Small intestine (tissue), 7 donors: Measurements from ENCODE around the gene FASTKD3. TPM values are rescaled to one million over a fixed set of nuclear protein-coding genes. Genes with fewer than 3 reads are reported as not detected.

Experiments
- DNase-seq, 2 donors: peaks; one replicate each; pipeline versions ENCODE4 v3.0.0 to v3.0.0-alpha.2; 2013
- FAIRE-seq: peaks from 2 replicates; lab custom pipeline; 2012; peaks lifted over from hg19 to GRCh38; lab: Jason Lieb, UNC
- H3K27ac ChIP-seq, 3 donors: one replicate each; pipeline ENCODE4 v1.5.1; 2013; ENCODE audit warnings: low read length in 2 of 3, mild to moderate bottlenecking in 2 of 3, control low read depth in 1 of 3, inconsistent platforms in 1 of 3, low read depth in 1 of 3, moderate library complexity in 1 of 3
- H3K27me3 ChIP-seq, 3 donors: one replicate each; pipeline ENCODE4 v1.6.1; 2013; ENCODE audit warnings: low read length in 3 of 3, inconsistent platforms in 1 of 3; ENCODE audit not compliant: control insufficient read depth in 3 of 3, insufficient read depth in 3 of 3
- H3K36me3 ChIP-seq, 3 donors: one replicate each; pipeline ENCODE4 v1.6.1; 2013; ENCODE audit warnings: low read length in 3 of 3, inconsistent platforms in 1 of 3, low read depth in 1 of 3, mild to moderate bottlenecking in 1 of 3, moderate library complexity in 1 of 3; ENCODE audit not compliant: control insufficient read depth in 3 of 3, insufficient read depth in 2 of 3
- H3K4me1 ChIP-seq, 3 donors: one replicate each; pipeline ENCODE4 v1.6.1; 2013; ENCODE audit warnings: low read length in 2 of 3, inconsistent platforms in 1 of 3, low read depth in 1 of 3, mild to moderate bottlenecking in 1 of 3, moderate library complexity in 1 of 3; ENCODE audit not compliant: control insufficient read depth in 3 of 3, insufficient read depth in 2 of 3
- H3K4me3 ChIP-seq, 3 donors: one replicate each; pipeline ENCODE4 v1.5.1; 2013; ENCODE audit warnings: low read length in 3 of 3, control low read depth in 1 of 3, inconsistent platforms in 1 of 3, low read depth in 1 of 3, mild to moderate bottlenecking in 1 of 3, moderate library complexity in 1 of 3
- H3K9me3 ChIP-seq, 2 donors: one replicate each; pipeline ENCODE4 v1.6.1; 2013; ENCODE audit warnings: low read depth in 1 of 2, low read length in 1 of 2; ENCODE audit not compliant: control insufficient read depth in 2 of 2, insufficient read depth in 1 of 2
- WGBS, 3 donors: extraction: QIAGEN DNeasy Blood & Tissue Kit; methylation state at CpG; one replicate each; pipeline ENCODE4 v1.1.7; 2013; 5-methylcytosine and 5-hydroxymethylcytosine counted together
- polyA plus RNA-seq, 4 donors: library from polyadenylated mRNA; stranded (reverse) in 3 of 4; unstranded in 1 of 4; fragments of 200-250 nt in 3 of 4; fragments of 120-200 nt in 1 of 4; gene quantifications; one replicate each; pipeline versions ENCODE4 v1.2.1 to v1.2.3, GENCODE V29; 2013
- donor health status: healthy with polysubstance abuse.
- donor health status: control.
- donor health status: control.
- donor health status: Bipolar disorder and iron deficiency.
- donor health status: healthy.

The FASTKD3 gene
- polyA plus RNA-seq, 4 donors: 11.7 to 28.9 (median 17.9) TPM

DNA sequence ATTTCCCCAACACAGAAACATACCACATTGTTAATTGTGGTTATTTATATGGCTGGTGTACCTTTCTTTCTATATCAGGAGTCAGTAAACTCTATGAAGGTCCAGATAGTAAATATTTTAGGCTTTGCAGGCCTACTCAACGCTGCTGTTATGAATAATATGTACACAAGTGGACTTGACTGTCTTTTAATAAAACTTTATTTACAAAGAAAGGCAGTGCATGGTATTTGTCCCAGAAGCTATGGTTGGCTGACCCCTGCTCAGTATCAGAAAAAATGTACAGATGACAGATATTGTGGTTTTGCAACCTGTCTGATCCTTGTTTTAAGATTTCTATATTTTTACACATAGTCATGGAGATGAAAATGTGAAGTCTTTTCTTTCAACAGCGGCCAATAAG lies 5.8 kb upstream of the FASTKD3 start:
- no peak for FAIRE-seq
- Histone ChIP-seq H3K36me3 (peaks cover 6 to 14% (median 9%) of the 10 kb centered on the region in 3 donors), H3K27me3 (no peaks in the 10 kb centered on the region), H3K9me3 (peaks cover 0 to 3% of the 10 kb centered on the region in 2 donors), H3K4me1 (peaks cover 5 to 24% (median 8%) of the 10 kb centered on the region in 3 donors), H3K4me3 (no peak overlapping the region), H3K27ac (no peak overlapping the region)
- DNase-seq: no peak
- 95 to 98% (median 97%) methylated on average over 2 of the region's 2 CpGs for WGBS, 3 donors

DNA sequence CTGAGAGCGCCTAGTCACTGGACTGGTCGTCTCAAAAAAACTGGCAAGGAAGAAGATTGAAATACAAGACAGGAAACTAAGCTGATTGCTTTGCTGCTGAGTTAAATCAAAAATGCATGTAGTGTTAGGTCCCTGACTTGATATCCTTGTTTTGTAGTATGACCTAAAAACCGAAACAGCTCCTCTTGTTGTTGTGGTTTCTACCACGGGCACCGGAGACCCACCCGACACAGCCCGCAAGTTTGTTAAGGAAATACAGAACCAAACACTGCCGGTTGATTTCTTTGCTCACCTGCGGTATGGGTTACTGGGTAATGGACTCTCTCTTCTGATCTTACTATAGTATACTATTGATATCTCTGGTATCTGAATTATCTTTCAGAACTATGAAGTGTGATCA lies 4.4 kb upstream of the FASTKD3 start:
- WGBS, 3 donors: 74 to 85% (median 75%) methylated on average over 9 of the region's 9 CpGs
- Histone ChIP-seq H3K9me3 (no peaks in the 10 kb centered on the region), H3K36me3 (peaks cover 6 to 11% (median 9%) of the 10 kb centered on the region in 3 donors), H3K4me1 (peaks cover 2 to 16% (median 8%) of the 10 kb centered on the region in 3 donors), H3K27ac (peak overlapping the region in 1 of 3 donors; percentile 27), H3K27me3 (no peaks in the 10 kb centered on the region), H3K4me3 (no peak overlapping the region)
- no peak for FAIRE-seq
- no peak for DNase-seq

DNA sequence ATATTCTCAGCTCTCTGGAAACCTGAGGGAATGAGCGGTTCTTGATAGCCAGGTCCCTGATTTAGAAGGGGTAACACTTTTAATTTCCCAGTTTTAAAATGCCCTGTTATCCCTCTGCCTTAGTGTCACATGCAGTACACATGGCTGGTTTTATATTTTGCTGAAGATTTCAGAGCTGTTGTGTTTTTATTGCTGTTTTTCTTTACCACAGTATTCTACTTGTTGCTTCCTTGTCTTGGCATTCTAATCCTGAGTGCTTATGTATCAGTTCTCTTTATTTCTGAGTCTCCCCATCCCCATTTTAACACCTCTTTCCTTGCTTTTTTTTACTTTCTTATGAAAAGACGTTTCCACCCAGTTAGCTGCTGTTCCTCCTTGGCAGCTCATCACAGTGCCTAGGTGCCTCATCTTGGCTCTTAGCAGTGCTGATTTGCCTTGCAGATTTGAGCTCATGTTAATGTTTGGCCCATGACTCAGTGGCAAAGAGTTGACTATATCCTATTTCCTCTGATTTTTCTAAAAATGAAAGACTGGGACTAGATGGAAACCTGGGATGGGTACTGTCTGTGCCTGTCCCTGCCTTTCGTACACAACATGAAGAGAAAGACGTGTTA lies 3.8 kb upstream of the FASTKD3 start:
- no peak for FAIRE-seq

DNA sequence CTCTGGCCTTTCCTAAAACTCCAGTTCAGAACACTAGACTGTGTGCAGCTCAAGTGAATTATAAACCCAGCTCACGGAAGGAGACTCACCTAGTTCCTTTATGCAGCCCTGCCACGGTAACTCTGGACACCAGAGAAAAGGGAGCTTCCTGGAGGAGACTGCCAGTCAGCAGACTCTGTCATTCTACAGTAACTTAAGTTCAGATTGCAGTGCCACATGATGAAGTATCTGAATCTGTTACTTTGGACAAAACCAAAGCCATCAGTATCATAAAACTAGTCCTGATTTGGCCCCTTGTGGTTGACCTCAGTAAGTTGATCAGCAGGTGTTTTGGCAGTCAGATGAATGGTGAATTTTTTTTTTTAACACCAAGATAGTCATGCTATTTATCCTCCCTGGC lies 2.8 kb upstream of the FASTKD3 start:
- H3K4me1 ChIP-seq: peaks cover 7 to 22% (median 11%) of the 10 kb centered on the region in 3 donors
- 10 to 53% (median 18%) methylated on average over 2 of the region's 2 CpGs for WGBS, 3 donors
- no peaks in the 10 kb centered on the region for H3K9me3 ChIP-seq
- FAIRE-seq: no peak
- H3K4me3 ChIP-seq: no peak overlapping the region
- H3K27ac ChIP-seq: peak overlapping the region in 2 of 3 donors; percentile 26 to 49
- no peaks in the 10 kb centered on the region for H3K27me3 ChIP-seq
- peak; percentile 33 to 41 for DNase-seq
- H3K36me3 ChIP-seq: peaks cover 5 to 10% (median 9%) of the 10 kb centered on the region in 3 donors

More for the DNA sequence above, 3.8 kb upstream of the FASTKD3 start:
- Histone ChIP-seq H3K4me3 (no peak overlapping the region), H3K27ac (peak overlapping the region in 1 of 3 donors; percentile 27), H3K36me3 (peaks cover 6 to 9% (median 8%) of the 10 kb centered on the region in 3 donors), H3K27me3 (no peaks in the 10 kb centered on the region), H3K4me1 (peaks cover 4 to 14% (median 8%) of the 10 kb centered on the region in 3 donors), H3K9me3 (no peaks in the 10 kb centered on the region)
- no peak for DNase-seq
- 60 to 83% (median 69%) methylated on average over 4 of the region's 4 CpGs for WGBS, 3 donors

DNA sequence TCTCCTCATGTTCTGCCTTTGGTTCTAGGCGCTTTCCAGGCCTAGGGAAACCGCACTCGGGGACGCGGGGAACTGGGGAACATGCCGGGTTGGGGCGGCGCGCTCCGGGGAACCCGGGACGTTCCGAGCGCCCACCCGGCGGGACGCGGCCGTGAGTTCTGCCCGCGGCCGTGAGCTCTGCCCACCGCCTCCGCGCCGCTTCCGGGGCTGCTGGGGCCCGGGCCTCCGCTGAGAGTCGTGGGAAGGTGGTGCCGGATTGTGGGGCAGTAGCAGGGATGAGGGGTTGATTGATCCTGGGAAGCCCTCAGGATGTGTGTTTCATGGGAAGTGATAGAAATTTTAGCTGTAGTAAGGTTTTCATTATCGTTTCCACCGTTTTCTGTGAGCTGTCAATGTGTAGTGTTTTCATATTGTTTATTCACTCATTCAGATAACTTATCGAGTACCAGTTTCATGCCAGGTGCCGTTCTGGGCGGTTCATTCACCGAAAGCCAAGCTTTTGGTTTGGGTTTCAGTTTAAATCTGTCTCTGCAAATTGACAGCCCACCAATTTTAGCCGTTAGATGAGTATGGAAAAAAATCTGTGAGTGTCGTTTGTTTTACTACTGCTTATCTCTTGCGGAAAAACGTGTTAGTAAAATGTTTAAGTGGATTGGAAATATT lies 774 bp upstream of the FASTKD3 start:
- peak overlapping the region; percentile 83 to 91 (median 91) for H3K4me3 ChIP-seq
- peaks cover 7 to 24% (median 11%) of the 10 kb centered on the region in 3 donors for H3K4me1 ChIP-seq
- no peak for FAIRE-seq
- H3K27ac ChIP-seq: peak overlapping the region; percentile 49 to 88 (median 68)
- WGBS, 3 donors: 1% methylated on average over 30 to 41 of the region's 41 CpGs
- DNase-seq: peak; percentile 26 to 50
- H3K9me3 ChIP-seq: no peaks in the 10 kb centered on the region
- peaks cover 2 to 7% (median 2%) of the 10 kb centered on the region in 3 donors for H3K36me3 ChIP-seq
- H3K27me3 ChIP-seq: no peaks in the 10 kb centered on the region

DNA sequence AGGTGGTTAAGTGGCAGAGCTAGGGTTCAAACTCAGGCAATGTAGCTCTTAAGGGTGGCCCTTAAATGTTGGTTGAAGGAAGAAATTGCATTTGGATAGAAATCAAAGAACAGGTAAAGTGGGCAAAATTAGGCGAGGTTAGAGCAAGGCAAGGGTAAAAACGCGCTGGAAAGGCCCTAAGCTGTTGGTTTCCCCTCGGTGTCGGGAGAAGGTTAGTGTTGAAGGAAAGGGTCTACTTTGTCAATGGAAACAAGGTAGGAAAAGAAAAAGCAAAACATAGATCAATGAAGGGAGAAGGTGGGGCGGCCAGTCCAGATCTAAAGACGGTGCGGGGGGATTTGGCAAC lies 431 bp downstream of the FASTKD3 start:
- Histone ChIP-seq H3K4me1 (peaks cover 7 to 24% (median 9%) of the 10 kb centered on the region in 3 donors), H3K36me3 (peaks cover 0 to 11% (median 2%) of the 10 kb centered on the region in 3 donors), H3K4me3 (peak overlapping the region; percentile 83 to 91 (median 91)), H3K9me3 (no peaks in the 10 kb centered on the region), H3K27ac (peak overlapping the region in 2 of 3 donors; percentile 68 to 88), H3K27me3 (no peaks in the 10 kb centered on the region)
- FAIRE-seq (no peak), DNase-seq (no peak)
- WGBS, 3 donors: 0% methylated on average over 8 of the region's 8 CpGs

DNA sequence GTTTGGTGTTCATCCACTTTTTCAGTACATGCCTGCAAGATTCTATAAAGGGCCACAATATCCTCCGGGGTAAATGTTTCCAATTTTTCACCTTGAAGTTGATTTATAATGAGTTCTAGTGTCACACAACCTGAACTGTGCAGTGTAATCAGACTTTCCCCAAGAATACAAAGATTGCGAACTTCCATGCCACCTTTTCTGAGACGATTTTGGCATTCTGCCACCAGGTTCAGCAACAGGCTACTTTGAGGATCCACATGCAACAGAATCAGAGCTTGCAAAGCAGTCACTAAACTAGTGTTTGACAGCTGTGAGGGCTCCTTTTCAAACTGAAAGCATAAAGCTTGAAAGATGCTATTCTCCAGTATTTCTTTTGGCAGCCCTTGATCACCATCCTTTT lies 1.6 kb downstream of the FASTKD3 start:
- Histone ChIP-seq H3K27me3 (no peaks in the 10 kb centered on the region), H3K4me1 (peaks cover 7 to 24% (median 9%) of the 10 kb centered on the region in 3 donors), H3K27ac (no peak overlapping the region), H3K36me3 (peaks cover 2 to 11% (median 2%) of the 10 kb centered on the region in 3 donors), H3K9me3 (no peaks in the 10 kb centered on the region), H3K4me3 (no peak overlapping the region)
- DNase-seq (no peak), FAIRE-seq (no peak)
- WGBS, 3 donors: 48 to 75% (median 51%) methylated on average over 3 of the region's 3 CpGs

DNA sequence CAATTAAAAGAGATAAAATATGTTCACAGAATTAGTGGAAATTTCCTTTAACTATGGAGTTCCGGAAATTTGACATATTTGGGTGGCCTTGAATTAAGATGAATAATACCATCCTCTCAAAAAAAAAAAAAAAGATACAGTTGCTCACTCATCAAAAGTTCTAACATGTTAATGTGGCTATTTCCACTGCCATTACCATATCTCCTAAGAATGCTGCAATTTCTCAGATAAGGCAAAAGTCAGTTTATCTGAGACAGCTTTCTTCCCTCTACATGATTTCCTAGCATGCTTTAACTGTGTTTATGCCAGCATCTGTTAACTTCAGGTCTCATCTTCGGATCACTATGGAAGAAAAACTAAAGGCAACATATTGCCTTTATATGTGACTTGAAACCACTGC lies 2.6 kb downstream of the FASTKD3 start:
- Histone ChIP-seq H3K9me3 (no peaks in the 10 kb centered on the region), H3K4me1 (peaks cover 4 to 17% (median 7%) of the 10 kb centered on the region in 3 donors), H3K27ac (no peak overlapping the region), H3K4me3 (no peak overlapping the region), H3K27me3 (no peaks in the 10 kb centered on the region), H3K36me3 (peaks cover 2 to 11% (median 2%) of the 10 kb centered on the region in 3 donors)
- WGBS, 3 donors: 74 to 82% (median 78%) methylated on average over 2 of the region's 2 CpGs
- DNase-seq (no peak), FAIRE-seq (no peak)
